Measurements from ENCODE around the gene GPC5. TPM values are rescaled to one million over a fixed set of nuclear protein-coding genes. Genes with fewer than 3 reads are reported as not detected.

Gene GPC5
- total and polyA plus RNA-seq, 2 donors (not counting 3 experiments of a cell fraction or from before 2014, with no cell fraction given), result 0.59 to 0.97 TPM

- no peak overlapping the region for H3K4me3 ChIP-seq (replicated peaks in 1 of 3; ENCODE audit: insufficient read depth in 1 of 3, low read depth in 1 of 3, low read length in 3 of 3)
- no TSS peak for BruUV-seq (replicated peaks)
- DNase-seq (ENCODE audit: low read depth, low spot score), result no peak
- H3K9ac ChIP-seq (replicated peaks; ENCODE audit: extremely low read depth, insufficient read depth, low read length), result no peak overlapping the region
- no peak overlapping the region for H3K4me2 ChIP-seq (ENCODE audit: insufficient read depth, low read length)
- CTCF ChIA-PET, result no interaction called here
- intact Hi-C loops (cut with micrococcal nuclease) (no loop called here), dilution Hi-C loops (cut with MboI; ENCODE audit: extremely low pct_ligation_motif_present, low sequenced_read_pairs) (no loop called here)
- no peak overlapping the region for H3K27ac ChIP-seq (ENCODE audit: insufficient read depth, low read depth, low read length)
- POLR2A ChIA-PET, result no interaction called here
- no peaks in the 10 kb centered on the region for H3K79me2 ChIP-seq (ENCODE audit: control insufficient read depth, insufficient read depth, low read length)
- no peaks in the 10 kb centered on the region for H3K9me1 ChIP-seq (replicated peaks; ENCODE audit: control insufficient read depth, extremely low read depth, insufficient read depth, low read length)
- peaks cover 7% of the 10 kb centered on the region for H3K9me3 ChIP-seq (replicated peaks; ENCODE audit: control insufficient read depth, insufficient read depth, low read length)
- no peaks in the 10 kb centered on the region for H4K20me1 ChIP-seq (replicated peaks; ENCODE audit: control insufficient read depth, extremely low read depth, insufficient read depth, low read length)
- no peaks in the 10 kb centered on the region for H3K4me1 ChIP-seq (ENCODE audit: control insufficient read depth, extremely low read depth, insufficient read depth, low read length)
- no peaks in the 10 kb centered on the region for H3K27me3 ChIP-seq (ENCODE audit: control insufficient read depth in 2 of 2, insufficient read depth in 2 of 2, low read length in 2 of 2)
- TF ChIP-seq JUN (IDR thresholded peaks at IDR 0.05; ENCODE audit: borderline replicate concordance, insufficient read depth, insufficient read length, low read depth) (no peak), POLR2A (IDR thresholded peaks at IDR 0.05; ENCODE audit: low read depth, low read length) (no peak), MYC (IDR thresholded peaks at IDR 0.05; ENCODE audit: low read depth, low read length) (no peak), POLR2AphosphoS5 (IDR thresholded peaks at IDR 0.05; ENCODE audit: insufficient read depth, low read depth, low read length) (no peak), CTCF (IDR thresholded peaks at IDR 0.05; ENCODE audit: extremely low read depth in 1 of 2, insufficient read depth in 1 of 2, low read depth in 1 of 2, low read length in 2 of 2) (no peak)
- FAIRE-seq, result no peak
- H2AFZ ChIP-seq (ENCODE audit: low read depth, low read length), result no peak overlapping the region
- H3K36me3 ChIP-seq (ENCODE audit: control insufficient read depth in 2 of 2, extremely low read depth in 1 of 2, insufficient read depth in 2 of 2, low read length in 2 of 2), result no peaks in the 10 kb centered on the region
Measured at GRCh38 chr13:92590503-92590908, 1192.1 kb downstream of the GPC5 start.

- H3K27ac ChIP-seq (ENCODE audit: insufficient read depth, low read depth, low read length), result no peak overlapping the region
- BruUV-seq (replicated peaks), result no TSS peak
- H2AFZ ChIP-seq (ENCODE audit: low read depth, low read length), result no peak overlapping the region
- no peaks in the 10 kb centered on the region for H3K36me3 ChIP-seq (ENCODE audit: control insufficient read depth in 2 of 2, extremely low read depth in 1 of 2, insufficient read depth in 2 of 2, low read length in 2 of 2)
- FAIRE-seq (no peak), DNase-seq (ENCODE audit: low read depth, low spot score) (no peak)
- no peaks in the 10 kb centered on the region for H3K9me1 ChIP-seq (replicated peaks; ENCODE audit: control insufficient read depth, extremely low read depth, insufficient read depth, low read length)
- no peaks in the 10 kb centered on the region for H3K4me1 ChIP-seq (ENCODE audit: control insufficient read depth, extremely low read depth, insufficient read depth, low read length)
- no peak overlapping the region for H3K4me3 ChIP-seq (replicated peaks in 1 of 3; ENCODE audit: insufficient read depth in 1 of 3, low read depth in 1 of 3, low read length in 3 of 3)
- dilution Hi-C loops (cut with MboI; ENCODE audit: extremely low pct_ligation_motif_present, low sequenced_read_pairs) (no loop called here), intact Hi-C loops (cut with micrococcal nuclease) (no loop called here)
- H3K79me2 ChIP-seq (ENCODE audit: control insufficient read depth, insufficient read depth, low read length), result no peaks in the 10 kb centered on the region
- no peak overlapping the region for H3K4me2 ChIP-seq (ENCODE audit: insufficient read depth, low read length)
- POLR2A ChIA-PET, result no interaction called here
- peaks cover 7% of the 10 kb centered on the region for H3K9me3 ChIP-seq (replicated peaks; ENCODE audit: control insufficient read depth, insufficient read depth, low read length)
- CTCF ChIA-PET, result no interaction called here
- no peak overlapping the region for H3K9ac ChIP-seq (replicated peaks; ENCODE audit: extremely low read depth, insufficient read depth, low read length)
- no peaks in the 10 kb centered on the region for H4K20me1 ChIP-seq (replicated peaks; ENCODE audit: control insufficient read depth, extremely low read depth, insufficient read depth, low read length)
- H3K27me3 ChIP-seq (ENCODE audit: control insufficient read depth in 2 of 2, insufficient read depth in 2 of 2, low read length in 2 of 2), result no peaks in the 10 kb centered on the region
- TF ChIP-seq GATA2 (IDR thresholded peaks at IDR 0.05; ENCODE audit: insufficient read depth, insufficient read length, low read depth, low read length) (no peak), EZH2 (IDR thresholded peaks at IDR 0.05; ENCODE audit: borderline replicate concordance, low read depth, low read length, severe bottlenecking) (no peak), CTCF (IDR thresholded peaks at IDR 0.05; ENCODE audit: extremely low read depth in 1 of 2, insufficient read depth in 1 of 2, low read depth in 1 of 2, low read length in 2 of 2) (no peak), POLR2AphosphoS5 (IDR thresholded peaks at IDR 0.05; ENCODE audit: insufficient read depth, low read depth, low read length) (no peak), MAX (IDR thresholded peaks at IDR 0.05; ENCODE audit: insufficient read depth, insufficient read length) (no peak), JUN (IDR thresholded peaks at IDR 0.05; ENCODE audit: borderline replicate concordance, insufficient read depth, insufficient read length, low read depth) (no peak)
Measured at GRCh38 chr13:92591117-92591516, 1192.7 kb downstream of the GPC5 start.

Data from endothelial cell of umbilical vein (primary cell).